Measurements from ENCODE around the gene DGKE. TPM values are rescaled to one million over a fixed set of nuclear protein-coding genes. Genes with fewer than 3 reads are reported as not detected.

DGKE gene
- total and polyA plus RNA-seq, 2 of the 13 experiments (the other 11 are each of a cell fraction or from before 2014, with no cell fraction given): 3.2 to 5.3 TPM

GRCh38 chr17:56812901-56813388 lies 21.0 kb upstream of the DGKE start (continued):
- no peak for TF ChIP-seq TEF (CRISPR knock-in tag; IDR thresholded peaks at IDR 0.05)
- TF ChIP-seq ZNF414 (CRISPR knock-in tag; IDR thresholded peaks at IDR 0.05): no peak
- no peak for TF ChIP-seq MYPOP (CRISPR knock-in tag; IDR thresholded peaks at IDR 0.05)
- no peak for TF ChIP-seq PAX8 (CRISPR knock-in tag; IDR thresholded peaks at IDR 0.05; ENCODE audit: borderline replicate concordance)
- no peak for TF ChIP-seq NR0B2 (CRISPR knock-in tag; IDR thresholded peaks at IDR 0.05)
- no peak for TF ChIP-seq ZNF121 (CRISPR knock-in tag; IDR thresholded peaks at IDR 0.05)

- H3K4me3 ChIP-seq (replicated peaks in 1 of 3; ENCODE audit: insufficient read depth in 1 of 3, low read depth in 2 of 3, low read length in 3 of 3): no peak overlapping the region
- DNase-seq (ENCODE audit: low spot score) (no peak), ATAC-seq (no peak), FAIRE-seq (no peak)
- no peaks in the 10 kb centered on the region for H3K9me3 ChIP-seq (ENCODE audit: low read length)
- intact Hi-C loops (cut with micrococcal nuclease; ENCODE audit: unreplicated experiment): no loop called here
- CTCF ChIA-PET (ENCODE audit: low intra/inter-chr PET ratio, low total read pairs): no interaction called here
- peaks cover 15% of the 10 kb centered on the region for H3K4me1 ChIP-seq (ENCODE audit: insufficient read depth, low read length)
- peaks cover 0 to 36% of the 10 kb centered on the region in 2 experiments; a peak in 4 of 5 replicates for H3K27me3 ChIP-seq (ENCODE audit: control insufficient read depth in 1 of 2, insufficient read depth in 2 of 2, low read length in 2 of 2)
- H3K27ac ChIP-seq (ENCODE audit: extremely low read length, insufficient read depth, low read length): no peak overlapping the region
- in situ Hi-C loops (cut with HindIII; ENCODE audit: extremely low pct_ligation_motif_present, low pct_unique_long_range_greater_than_20kb): loop anchor here (5.0 kb wide), 1 partner anchor 127 kb away; no protein-coding TSS in a partner anchor
- H3K4me2 ChIP-seq (ENCODE audit: low read depth, low read length): no peak overlapping the region
- no peak overlapping the region for H2AFZ ChIP-seq (ENCODE audit: low read length)
- no peaks in the 10 kb centered on the region for H3K36me3 ChIP-seq (replicated peaks in 1 of 2; ENCODE audit: control insufficient read depth in 1 of 2, insufficient read depth in 2 of 2, low read length in 2 of 2)
- POLR2A ChIA-PET: no interaction called here
- no peaks in the 10 kb centered on the region for H3K79me2 ChIP-seq (ENCODE audit: insufficient read depth, low read length)
- H4K20me1 ChIP-seq (ENCODE audit: insufficient read depth, low read length): no peaks in the 10 kb centered on the region
- WGBS (ENCODE audit: low lambda C conversion rate): 41% methylated on average over 6 of the region's 6 CpGs
- H3K9ac ChIP-seq (ENCODE audit: insufficient read depth, low read depth, low read length): no peak overlapping the region
- no TSS peak for BruUV-seq (replicated peaks)
- TF ChIP-seq ZNF44 (CRISPR knock-in tag; IDR thresholded peaks at IDR 0.05) (no peak), ERF (CRISPR knock-in tag; IDR thresholded peaks at IDR 0.05) (no peak), ZNF382 (CRISPR knock-in tag; IDR thresholded peaks at IDR 0.05; ENCODE audit: borderline replicate concordance) (no peak), CEBPB (IDR thresholded peaks at IDR 0.05; ENCODE audit: borderline replicate concordance, low read depth, low read length) (no peak), ZNF777 (CRISPR knock-in tag; IDR thresholded peaks at IDR 0.05) (no peak), ONECUT2 (CRISPR knock-in tag; IDR thresholded peaks at IDR 0.05) (no peak), XRCC5 (optimal IDR thresholded peaks at IDR 0.05; ENCODE audit: low read length) (no peak), HOXA9 (CRISPR knock-in tag; IDR thresholded peaks at IDR 0.05; ENCODE audit: borderline replicate concordance) (no peak), ZBTB38 (CRISPR knock-in tag; IDR thresholded peaks at IDR 0.05) (no peak), ZNF550 (CRISPR knock-in tag; IDR thresholded peaks at IDR 0.05; ENCODE audit: borderline replicate concordance) (no peak), ZNF776 (CRISPR knock-in tag; IDR thresholded peaks at IDR 0.05) (no peak), SMARCC2 (IDR thresholded peaks at IDR 0.05) (no peak), NR2F1 (CRISPR knock-in tag; IDR thresholded peaks at IDR 0.05) (no peak), ZNF512 (CRISPR knock-in tag; IDR thresholded peaks at IDR 0.05) (no peak)
Measured at GRCh38 chr17:56815711-56816110, 18.2 kb upstream of the DGKE start.

Data from HepG2 (cell line).